KMS-11 (cell line): Measurements from ENCODE around the gene LEKR1.

Experiments used
- H2AFZ ChIP-seq: fragments of 200-600 bp; sonication (generic); 2 replicates; pipeline ENCODE4 v1.6.1; 2016; ENCODE audit warnings: antibody characterized with exemption, mixed run types, low read depth
- H3K27ac ChIP-seq: fragments of 200-600 bp; sonication (generic); 2 replicates; pipeline ENCODE4 v1.6.1; 2016; ENCODE audit warnings: mild to moderate bottlenecking, mixed run types
- H3K27me3 ChIP-seq: fragments of 200-600 bp; sonication (generic); 2 replicates; pipeline ENCODE4 v1.6.1; 2017; ENCODE audit warnings: mild to moderate bottlenecking, low read depth, mixed run types, moderate library complexity; ENCODE audit not compliant: insufficient read depth
- H3K36me3 ChIP-seq: fragments of 200-600 bp; sonication (generic); 2 replicates; pipeline ENCODE4 v1.6.1; 2017; ENCODE audit warnings: mild to moderate bottlenecking, mixed run types; ENCODE audit not compliant: insufficient read depth
- H3K4me1 ChIP-seq: fragments of 200-600 bp; sonication (generic); 2 replicates; pipeline ENCODE4 v1.6.1; 2016; ENCODE audit warnings: mild to moderate bottlenecking, low read depth, mixed run types; ENCODE audit not compliant: poor library complexity, severe bottlenecking
- H3K4me2 ChIP-seq: fragments of 200-600 bp; sonication (generic); 2 replicates; pipeline ENCODE4 v1.7.0; 2016; ENCODE audit warnings: mild to moderate bottlenecking, mixed run types
- H3K4me3 ChIP-seq: fragments of 200-600 bp; sonication (generic); IDR thresholded peaks from 2 replicates; pipeline ENCODE4 v1.6.1; 2017; ENCODE audit warnings: low read depth, low read length, mixed read lengths; ENCODE audit not compliant: insufficient read depth
- H3K79me2 ChIP-seq: fragments of 200-600 bp; sonication (generic); 2 replicates; pipeline ENCODE4 v1.6.1; 2016; ENCODE audit warnings: low read depth, mixed run types; ENCODE audit not compliant: insufficient read depth
- H3K9ac ChIP-seq: fragments of 200-600 bp; sonication (generic); 2 replicates; pipeline ENCODE4 v1.6.1; 2016; ENCODE audit warnings: mild to moderate bottlenecking, mixed run types
- H4K20me1 ChIP-seq: fragments of 200-600 bp; sonication (generic); 2 replicates; pipeline ENCODE4 v1.6.1; 2016; ENCODE audit warnings: mild to moderate bottlenecking, mixed run types; ENCODE audit not compliant: insufficient read depth
- CTCF ChIP-seq: fragments of 200-600 bp; sonication (generic); conservative IDR thresholded peaks from 2 replicates; pipeline ENCODE4 v1.6.1; 2017; ENCODE audit warnings: low read depth, mild to moderate bottlenecking, antibody characterized with exemption, low read length, moderate library complexity, mixed read lengths

The LEKR1 gene

DNA sequence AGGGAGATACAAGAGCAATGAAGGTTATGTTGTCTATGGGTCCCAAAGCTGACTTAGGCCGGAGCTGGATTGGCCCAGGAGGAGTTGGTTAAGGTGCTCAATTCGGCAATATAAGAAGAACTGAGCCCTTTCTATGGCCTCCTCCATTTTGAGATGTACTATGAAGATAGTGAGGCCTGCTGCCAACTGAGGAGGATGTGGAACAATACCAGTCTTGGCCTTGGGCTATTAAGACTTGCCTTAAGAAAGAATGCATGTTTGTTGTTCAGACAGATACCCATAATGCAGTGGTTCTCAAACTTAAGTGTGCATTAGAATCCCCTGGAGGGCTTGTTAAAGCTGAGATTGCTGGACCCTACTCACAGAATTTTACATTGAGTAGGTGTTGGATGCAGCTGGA lies 24.4 kb upstream of the LEKR1 start:
- H2AFZ ChIP-seq, result no peak overlapping the region
- no peak overlapping the region for H3K27ac ChIP-seq
- no peak for TF ChIP-seq CTCF

DNA sequence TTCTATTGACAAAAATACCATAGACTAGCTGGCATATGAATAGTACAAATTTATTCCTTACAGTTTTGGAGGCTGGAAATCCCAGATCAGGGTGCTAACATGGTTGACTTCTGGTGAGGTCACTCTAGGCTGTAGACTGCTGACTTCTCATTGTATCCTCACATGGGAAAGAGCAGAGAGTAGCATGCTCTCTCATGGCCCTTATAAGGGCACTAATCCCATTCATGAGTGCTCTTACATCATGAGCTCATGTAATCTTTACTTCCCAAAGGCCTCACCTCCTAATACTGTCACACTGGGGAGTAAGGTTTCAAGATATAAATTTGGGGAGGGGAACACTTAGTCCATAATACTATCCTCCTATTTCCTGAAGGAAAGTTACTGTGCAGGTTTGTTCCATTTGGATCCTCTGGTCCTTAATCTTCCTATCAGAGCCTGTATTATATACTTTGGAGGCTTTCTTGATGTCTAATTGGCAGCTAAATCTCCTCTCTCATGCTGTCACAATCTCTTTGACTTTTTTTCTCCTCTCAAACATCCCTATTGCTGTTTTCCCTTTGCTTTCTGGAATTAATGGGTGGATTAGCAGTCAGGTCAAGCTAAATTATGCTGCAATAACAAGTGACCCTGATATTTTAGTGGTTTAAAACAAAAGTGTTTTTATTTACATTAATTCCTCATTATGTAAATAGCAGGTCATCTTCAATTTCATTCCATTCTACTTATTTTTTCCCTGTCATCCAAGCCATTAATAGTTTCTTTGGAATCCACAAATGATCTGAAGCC lies 23.1 kb upstream of the LEKR1 start:
- Histone ChIP-seq H3K4me2 (no peak overlapping the region), H4K20me1 (no peaks in the 10 kb centered on the region), H3K9ac (no peak overlapping the region), H3K4me3 (no peak overlapping the region), H3K27me3 (no peaks in the 10 kb centered on the region), H3K36me3 (no peaks in the 10 kb centered on the region), H3K27ac (no peak overlapping the region), H3K4me1 (peaks cover 11% of the 10 kb centered on the region), H2AFZ (no peak overlapping the region), H3K79me2 (no peaks in the 10 kb centered on the region)
- TF ChIP-seq CTCF, result no peak

More for the DNA sequence above, 24.4 kb upstream of the LEKR1 start:
- H3K9ac ChIP-seq, result no peak overlapping the region
- no peaks in the 10 kb centered on the region for H4K20me1 ChIP-seq
- H3K27me3 ChIP-seq, result no peaks in the 10 kb centered on the region
- no peak overlapping the region for H3K4me3 ChIP-seq
- peaks cover 11% of the 10 kb centered on the region for H3K4me1 ChIP-seq
- H3K79me2 ChIP-seq, result no peaks in the 10 kb centered on the region
- no peak overlapping the region for H3K4me2 ChIP-seq
- H3K36me3 ChIP-seq, result no peaks in the 10 kb centered on the region

- no peak overlapping the region for H3K4me2 ChIP-seq
- H3K79me2 ChIP-seq, result no peaks in the 10 kb centered on the region
- H3K9ac ChIP-seq, result no peak overlapping the region
- H3K4me1 ChIP-seq, result peaks cover 11% of the 10 kb centered on the region
- no peak for TF ChIP-seq CTCF
- no peak overlapping the region for H2AFZ ChIP-seq
- H3K27ac ChIP-seq, result no peak overlapping the region
- no peak overlapping the region for H3K4me3 ChIP-seq
- H3K27me3 ChIP-seq, result no peaks in the 10 kb centered on the region
- H3K36me3 ChIP-seq, result no peaks in the 10 kb centered on the region
- H4K20me1 ChIP-seq, result no peaks in the 10 kb centered on the region
Measured at GRCh38 chr3:156803952-156804741, 22.0 kb upstream of the LEKR1 start.

DNA sequence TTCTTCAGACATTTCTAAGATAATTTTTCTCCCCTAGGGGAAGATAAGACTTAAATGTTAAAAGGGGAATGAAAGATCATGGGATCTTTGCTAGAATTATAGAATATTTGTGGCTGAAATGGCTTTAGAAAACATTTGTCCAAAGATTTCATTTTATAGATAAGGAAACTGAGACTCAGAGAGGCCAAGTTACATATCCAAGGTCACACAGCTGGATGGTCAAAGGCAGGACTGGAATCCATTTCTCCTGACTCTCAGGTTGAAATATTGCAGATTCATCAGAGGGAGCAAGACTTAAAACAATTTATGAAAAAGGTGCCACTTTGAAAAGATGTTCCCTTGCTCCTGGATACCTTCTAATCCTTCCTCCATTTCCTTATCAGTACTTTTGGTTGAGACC lies 19.5 kb upstream of the LEKR1 start:
- Histone ChIP-seq H4K20me1 (no peaks in the 10 kb centered on the region), H3K4me1 (peaks cover 21% of the 10 kb centered on the region), H2AFZ (no peak overlapping the region), H3K4me3 (no peak overlapping the region), H3K36me3 (no peaks in the 10 kb centered on the region), H3K27ac (no peak overlapping the region), H3K9ac (no peak overlapping the region), H3K27me3 (no peaks in the 10 kb centered on the region), H3K79me2 (no peaks in the 10 kb centered on the region; the same call in 1 of the 2 replicates), H3K4me2 (no peak overlapping the region)
- no peak for TF ChIP-seq CTCF
